H1 (cell line): Measurements from ENCODE around the gene CCNE1. TPM values are rescaled to one million over a fixed set of nuclear protein-coding genes. Genes with fewer than 3 reads are reported as not detected.

Source experiments
- CTCF ChIA-PET: fragments of 300-600 bp; sonication (Branson Sonifier 250); formaldehyde crosslinking; loops from one replicate; lab custom pipeline; 2021; ENCODE audit not compliant: partially characterized antibody; lab: Charles Lee
- POLR2A ChIA-PET: fragments of 300-600 bp; sonication (Branson Sonifier 250); formaldehyde crosslinking; loops from one replicate; lab custom pipeline; 2021; ENCODE audit warnings: inconsistent platforms; ENCODE audit not compliant: partially characterized antibody; lab: Charles Lee
- DNase-seq, 2 experiments: peaks; one replicate each; pipeline versions ENCODE4 v3.0.0 to v3.0.0-alpha.2; 2010 to 2022; ENCODE audit warnings: low spot score in 2 of 2, low read depth in 1 of 2, mixed read lengths in 1 of 2
- FAIRE-seq: peaks from 2 replicates; lab custom pipeline; 2011; peaks lifted over from hg19 to GRCh38; lab: Jason Lieb, UNC
- H2AFZ ChIP-seq: 2 replicates; pipeline ENCODE4 v1.8.1; 2012; ENCODE audit warnings: low read length, inconsistent platforms
- H2AK5ac ChIP-seq: 2 replicates; pipeline ENCODE4 v1.6.1; 2013; ENCODE audit warnings: low read depth, low read length
- H2BK120ac ChIP-seq: replicated peaks from 2 replicates; pipeline ENCODE3; 2013; ENCODE audit warnings: low read depth, low read length, inconsistent platforms
- H2BK12ac ChIP-seq: 2 replicates; pipeline ENCODE4 v1.6.1; 2013; ENCODE audit warnings: low read depth, low read length
- H2BK15ac ChIP-seq: 2 replicates; pipeline ENCODE4 v1.6.1; 2013; ENCODE audit warnings: low read length
- H2BK20ac ChIP-seq: 2 replicates; pipeline ENCODE4 v1.6.1; 2013; ENCODE audit warnings: low read length
- H2BK5ac ChIP-seq: 2 replicates; pipeline ENCODE4 v1.6.1; 2013; ENCODE audit warnings: low read depth, low read length
- H3K14ac ChIP-seq: 2 replicates; pipeline ENCODE4 v1.6.1; 2013; ENCODE audit warnings: inconsistent platforms; ENCODE audit not compliant: insufficient read length
- H3K18ac ChIP-seq: 2 replicates; pipeline ENCODE4 v1.6.1; 2013; ENCODE audit warnings: low read length; ENCODE audit errors: extremely low read depth
- H3K23ac ChIP-seq: 2 replicates; pipeline ENCODE4 v1.6.1; 2013; ENCODE audit warnings: inconsistent platforms; ENCODE audit not compliant: insufficient read length
- H3K23me2 ChIP-seq: 2 replicates; pipeline ENCODE4 v1.6.1; 2013; ENCODE audit warnings: low read depth, low read length
- H3K27ac ChIP-seq: 2 replicates; pipeline ENCODE4 v1.6.1; 2011; ENCODE audit warnings: low read depth, low read length, inconsistent platforms
- H3K27me3 ChIP-seq, 4 experiments: replicated peaks in 1 of 4; 1 replicate in 1 of 4; 2 replicates in 3 of 4; pipeline versions ENCODE4 v1.6.1 to v1.8.1; 2011 to 2013; ENCODE audit warnings: low read length in 3 of 4, mild to moderate bottlenecking in 3 of 4, inconsistent platforms in 2 of 4, mixed read lengths in 2 of 4, moderate library complexity in 1 of 4; ENCODE audit not compliant: control insufficient read depth in 3 of 4, insufficient read depth in 3 of 4; ENCODE audit errors: extremely low read depth in 1 of 4
- H3K36me3 ChIP-seq, 4 experiments: 2 replicates each; pipeline versions ENCODE4 v1.6.1 to v1.8.1; 2011 to 2013; ENCODE audit warnings: mild to moderate bottlenecking in 4 of 4, low read length in 3 of 4, moderate library complexity in 2 of 4, control low read depth in 1 of 4, inconsistent platforms in 1 of 4; ENCODE audit not compliant: insufficient read depth in 4 of 4, control insufficient read depth in 2 of 4
- H3K4ac ChIP-seq: replicated peaks from 2 replicates; pipeline ENCODE3; 2013; ENCODE audit warnings: low read length, low read depth, mixed read lengths, inconsistent platforms; ENCODE audit not compliant: insufficient read length
- H3K4me1 ChIP-seq, 4 experiments: replicated peaks in 1 of 4; 1 replicate in 1 of 4; 2 replicates in 3 of 4; pipeline versions ENCODE4 v1.6.1 to v1.8.1; 2011 to 2013; ENCODE audit warnings: low read length in 3 of 4, inconsistent platforms in 2 of 4, mixed read lengths in 1 of 4; ENCODE audit not compliant: insufficient read depth in 4 of 4, control insufficient read depth in 3 of 4
- H3K4me2 ChIP-seq, 2 experiments: 2 replicates each; pipeline versions ENCODE4 v1.6.1 to v1.8.1; 2011 to 2013; ENCODE audit warnings: low read depth in 2 of 2, low read length in 2 of 2, control low read depth in 1 of 2, inconsistent platforms in 1 of 2, mild to moderate bottlenecking in 1 of 2; ENCODE audit not compliant: insufficient read depth in 1 of 2
- H3K4me3 ChIP-seq, 4 experiments: fragments of 200-600, 300-600 bp in 1 of 4; sonication (generic), shearing (Covaris generic), sonication (Bioruptor Twin) in 1 of 4; 2 replicates each; pipeline versions ENCODE4 v1.5.1 to v1.8.1; 2011 to 2016; ENCODE audit warnings: low read length in 4 of 4, low read depth in 3 of 4, control low read depth in 2 of 4, inconsistent platforms in 2 of 4, mild to moderate bottlenecking in 2 of 4, mixed read lengths in 1 of 4, moderate library complexity in 1 of 4; ENCODE audit not compliant: insufficient read depth in 2 of 4; ENCODE audit errors: extremely low read depth in 1 of 4
- H3K56ac ChIP-seq: replicated peaks from 2 replicates; pipeline ENCODE3; 2013; ENCODE audit warnings: low read depth, mild to moderate bottlenecking, mixed read lengths, low read length, inconsistent platforms; ENCODE audit not compliant: insufficient read length
- H3K79me1 ChIP-seq: 2 replicates; pipeline ENCODE4 v1.6.1; 2013; ENCODE audit warnings: low read depth, low read length, control low read depth
- H3K79me2 ChIP-seq, 2 experiments: 2 replicates each; pipeline versions ENCODE4 v1.6.1 to v1.8.1; 2012 to 2013; ENCODE audit warnings: low read length in 2 of 2, mild to moderate bottlenecking in 2 of 2, inconsistent platforms in 1 of 2; ENCODE audit not compliant: insufficient read depth in 2 of 2, control insufficient read depth in 1 of 2
- H3K9ac ChIP-seq, 4 experiments: replicated peaks in 1 of 4; 1 replicate in 1 of 4; 2 replicates in 3 of 4; pipeline versions ENCODE4 v1.6.1 to v1.8.1; 2011 to 2013; ENCODE audit warnings: low read depth in 3 of 4, low read length in 3 of 4, control low read depth in 2 of 4, mild to moderate bottlenecking in 2 of 4, moderate library complexity in 2 of 4, inconsistent platforms in 1 of 4; ENCODE audit errors: extremely low read depth in 1 of 4
- H3K9me3 ChIP-seq, 2 experiments: 2 replicates each; pipeline versions ENCODE4 v1.6.1 to v1.8.1; 2012 to 2013; ENCODE audit warnings: mild to moderate bottlenecking in 2 of 2, moderate library complexity in 2 of 2, control low read depth in 1 of 2, inconsistent platforms in 1 of 2, low read depth in 1 of 2, low read length in 1 of 2, mixed read lengths in 1 of 2; ENCODE audit not compliant: insufficient read depth in 2 of 2
- H4K20me1 ChIP-seq, 2 experiments: replicated peaks in 1 of 2; 2 replicates each; pipeline versions ENCODE3 to v1.8.1; 2011 to 2013; ENCODE audit warnings: inconsistent platforms in 2 of 2, low read length in 2 of 2, mild to moderate bottlenecking in 1 of 2; ENCODE audit not compliant: insufficient read depth in 2 of 2, control insufficient read depth in 1 of 2
- H4K5ac ChIP-seq: 2 replicates; pipeline ENCODE4 v1.6.1; 2013; ENCODE audit warnings: low read length, low read depth, mixed read lengths, inconsistent platforms; ENCODE audit not compliant: insufficient read length
- H4K8ac ChIP-seq: 2 replicates; pipeline ENCODE4 v1.8.0; 2013; ENCODE audit warnings: mild to moderate bottlenecking, moderate library complexity, low read length, inconsistent platforms; ENCODE audit not compliant: insufficient read depth; ENCODE audit errors: extremely low read depth
- H4K91ac ChIP-seq: replicated peaks from 2 replicates; pipeline ENCODE3; 2013; ENCODE audit warnings: low read length, mixed read lengths, inconsistent platforms; ENCODE audit not compliant: insufficient read length
- ASH2L ChIP-seq: fragments of 200-600, 300-600 bp; sonication (generic); IDR thresholded peaks from one replicate; pipeline ENCODE4 v1.7.1; 2017; ENCODE audit warnings: low read length
- BCL11A ChIP-seq, 2 experiments: IDR thresholded peaks; one replicate each; pipeline ENCODE4 v1.6.1; 2011; ENCODE audit warnings: low read depth in 2 of 2, low read length in 2 of 2, mild to moderate bottlenecking in 2 of 2
- EZH2 ChIP-seq: fragments of 200-600 bp; sonication (generic); IDR thresholded peaks from 2 replicates; pipeline ENCODE4 v1.7.1; 2012; ENCODE audit warnings: low read depth, mild to moderate bottlenecking, moderate library complexity, low read length, inconsistent platforms; ENCODE audit not compliant: severe bottlenecking
- KDM1A ChIP-seq: fragments of 200-600, 300-600 bp; sonication (generic); IDR thresholded peaks from 2 replicates; pipeline ENCODE4 v1.7.1; 2016; ENCODE audit warnings: mild to moderate bottlenecking, low read length, borderline replicate concordance
- KDM4A ChIP-seq: IDR thresholded peaks from one replicate; pipeline ENCODE4 v1.7.1; 2012; ENCODE audit warnings: low read depth, mild to moderate bottlenecking, moderate library complexity, low read length, inconsistent platforms; ENCODE audit not compliant: severe bottlenecking
- RAD21 ChIP-seq, 2 experiments: IDR thresholded peaks in 1 of 2; conservative IDR thresholded peaks in 1 of 2; 2 replicates each; pipeline ENCODE4 v1.6.1; 2011; ENCODE audit warnings: low read depth in 2 of 2, low read length in 2 of 2, improper control_type of control experiment in 1 of 2, inconsistent platforms in 1 of 2, mild to moderate bottlenecking in 1 of 2, moderate library complexity in 1 of 2
- SIN3A ChIP-seq, 2 experiments: IDR thresholded peaks in 1 of 2; conservative IDR thresholded peaks in 1 of 2; 2 replicates each; pipeline ENCODE4 v1.6.1; 2011 to 2012; ENCODE audit warnings: low read length in 2 of 2, improper control_type of control experiment in 1 of 2, low read depth in 1 of 2, mild to moderate bottlenecking in 1 of 2
- TAF1 ChIP-seq: IDR thresholded peaks from 2 replicates; pipeline ENCODE4 v1.6.1; 2011; ENCODE audit warnings: mild to moderate bottlenecking, low read depth, low read length
- ZNF274 ChIP-seq: IDR thresholded peaks from 2 replicates; pipeline ENCODE4 v1.7.0; 2012; ENCODE audit warnings: low read length, borderline replicate concordance; ENCODE audit errors: extremely low read depth
- WGBS, 2 experiments: shearing (Covaris generic) in 1 of 2; methylation state at CpG; one replicate each; pipeline versions ENCODE4 v1.1.6 to v1.1.7; 2013 to 2015; ENCODE audit warnings: low lambda C conversion rate in 2 of 2, mixed read lengths in 2 of 2, inconsistent platforms in 1 of 2, low coverage in 1 of 2, missing lambda C conversion rate in 1 of 2; ENCODE audit not compliant: insufficient replicate concordance in 2 of 2, insufficient coverage in 1 of 2, insufficient read length in 1 of 2; ENCODE audit errors: extremely low coverage in 1 of 2, missing lambda C conversion rate in 1 of 2; 5-methylcytosine and 5-hydroxymethylcytosine counted together
- polyA plus RNA-seq, 7 experiments: library from polyadenylated mRNA; depleted of rRNA in 3 of 7; stranded (reverse) in 5 of 7; unstranded in 2 of 7; fragments of >200 nt in 5 of 7; fragments of 200-250 nt in 2 of 7; gene quantifications; 1 replicate in 5 of 7; 2 replicates in 1 of 7; 4 replicates in 1 of 7; pipeline versions ENCODE4 v1.2.1 to v1.2.3, GENCODE V29; 2011 to 2013; ENCODE audit warnings: missing spikeins in 2 of 7, mixed read lengths in 2 of 7
- total RNA-seq: library from RNA; stranded (reverse); fragmentation: NEBNext Ultra II Directional; extraction: Animal tissue kit (Norgen Biotek cat#: 25700); gene quantifications from 2 replicates; pipeline ENCODE4 v1.2.1, GENCODE V29; 2021
- TF ChIP-seq, protein P1 (sequence below): IDR thresholded peaks from 2 replicates; pipeline ENCODE4 v1.6.1; 2012; ENCODE audit warnings: inconsistent platforms

CCNE1 gene
- total and polyA plus RNA-seq, 2 of the 8 experiments (the other 6 are each of a cell fraction or from before 2014, with no cell fraction given) = 43.2 to 44.6 TPM

DNA sequence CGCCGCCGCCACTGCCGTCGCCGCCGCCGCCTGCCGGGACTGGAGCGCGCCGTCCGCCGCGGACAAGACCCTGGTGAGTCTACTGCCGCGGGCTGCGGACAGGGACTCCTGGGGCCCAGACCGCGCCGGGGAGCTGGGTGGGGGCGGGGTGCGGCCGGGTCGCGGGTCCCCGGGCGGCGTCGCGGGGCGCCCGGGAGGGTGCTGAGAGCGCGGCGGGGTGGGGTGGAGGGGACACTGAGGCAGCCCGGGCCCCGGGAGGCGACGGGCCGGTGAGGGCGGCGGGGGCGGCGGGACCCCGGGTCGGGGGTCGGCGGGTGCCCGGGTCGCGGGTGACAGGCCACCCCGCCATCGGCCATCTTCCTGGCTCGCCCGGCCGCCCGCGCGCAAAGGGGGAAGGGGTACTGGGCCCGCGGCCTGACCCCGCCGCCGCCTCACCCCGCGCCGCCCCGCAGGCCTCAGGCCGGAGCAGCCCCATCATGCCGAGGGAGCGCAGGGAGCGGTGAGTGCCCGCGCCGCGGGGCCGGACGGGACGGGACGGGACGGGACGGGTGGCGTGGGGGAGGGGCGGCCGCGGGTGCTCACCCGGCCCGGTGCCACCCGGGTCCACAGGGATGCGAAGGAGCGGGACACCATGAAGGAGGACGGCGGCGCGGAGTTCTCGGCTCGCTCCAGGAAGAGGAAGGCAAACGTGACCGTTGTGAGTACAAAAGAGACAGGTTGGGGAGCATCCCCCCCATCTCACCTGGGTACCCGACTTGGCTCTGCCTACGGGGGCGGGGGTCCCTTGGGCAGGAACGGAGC is 489 bp downstream of the CCNE1 start:
- ChIA-PET CTCF (interaction anchor here (1.2 to 3.7 kb wide), 3 partner anchors 31 to 60 kb away, joined by 3 to 11 read pairs (median 6); no protein-coding TSS in a partner anchor), POLR2A (no interaction called here)
- H3K4ac ChIP-seq = no peak overlapping the region
- FAIRE-seq = no peak
- H2AK5ac ChIP-seq = no peak overlapping the region
- no peak overlapping the region for H4K8ac ChIP-seq
- no peak overlapping the region for H3K18ac ChIP-seq
- H3K9me3 ChIP-seq = no peaks in the 10 kb centered on the region
- H3K9ac ChIP-seq = peak overlapping the region in 1 of 4 experiments; percentile 76; a peak in 2 of 7 replicates
- peaks cover 0 to 6% (median 2%) of the 10 kb centered on the region in 4 experiments; a peak in 1 of 7 replicates for H3K27me3 ChIP-seq
- no peak overlapping the region for H3K23ac ChIP-seq
- 15% methylated on average over 8 of the region's 104 CpGs; no CpG with 5 or more reads in 1 of the 2 experiments for WGBS, 2 experiments
- H2BK120ac ChIP-seq = no peak overlapping the region
- peaks cover 0 to 6% (median 2%) of the 10 kb centered on the region in 4 experiments; a peak in 3 of 7 replicates for H3K4me1 ChIP-seq
- no peaks in the 10 kb centered on the region; the same call in 1 of the 2 replicates for H3K23me2 ChIP-seq
- no peaks in the 10 kb centered on the region for H3K79me1 ChIP-seq
- H3K4me3 ChIP-seq = peak overlapping the region; percentile 33 to 81 (median 44)
- H4K91ac ChIP-seq = no peak overlapping the region
- peaks cover 0 to 22% (median 3%) of the 10 kb centered on the region in 4 experiments; a peak in 6 of 8 replicates for H3K36me3 ChIP-seq
- no peak overlapping the region for H3K27ac ChIP-seq
- no peaks in the 10 kb centered on the region for H4K20me1 ChIP-seq
- no peak overlapping the region for H2AFZ ChIP-seq
- no peak overlapping the region for H2BK5ac ChIP-seq
- peak in 1 of 2 experiments; percentile 55 for DNase-seq
- no peak overlapping the region for H2BK12ac ChIP-seq
- no peak overlapping the region for H4K5ac ChIP-seq
- no peak overlapping the region for H3K56ac ChIP-seq
- no peak overlapping the region for H2BK20ac ChIP-seq
- peak overlapping the region; percentile 36 to 82; a peak in 3 of 4 replicates for H3K4me2 ChIP-seq
- no peak overlapping the region for H2BK15ac ChIP-seq
- H3K79me2 ChIP-seq = no peaks in the 10 kb centered on the region
- H3K14ac ChIP-seq = no peak overlapping the region
- TF ChIP-seq ZNF274 = no peak
- no peak for TF ChIP-seq ASH2L
- TF ChIP-seq BCL11A (IDR thresholded peaks at IDR 0.05; ENCODE audit: low read depth in 2 of 2, low read length in 2 of 2) = no peak
- no peak for TF ChIP-seq RAD21 (IDR thresholded peaks at IDR 0.05 in 1 of 2, conservative IDR thresholded peaks at IDR 0.05 in 1 of 2; ENCODE audit: low read depth in 2 of 2, low read length in 2 of 2)
- TF ChIP-seq, protein P1, sequence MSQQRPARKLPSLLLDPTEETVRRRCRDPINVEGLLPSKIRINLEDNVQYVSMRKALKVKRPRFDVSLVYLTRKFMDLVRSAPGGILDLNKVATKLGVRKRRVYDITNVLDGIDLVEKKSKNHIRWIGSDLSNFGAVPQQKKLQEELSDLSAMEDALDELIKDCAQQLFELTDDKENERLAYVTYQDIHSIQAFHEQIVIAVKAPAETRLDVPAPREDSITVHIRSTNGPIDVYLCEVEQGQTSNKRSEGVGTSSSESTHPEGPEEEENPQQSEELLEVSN = no peak
- no peak for TF ChIP-seq EZH2
- no peak for TF ChIP-seq KDM1A
- no peak for TF ChIP-seq SIN3A (conservative IDR thresholded peaks at IDR 0.05 in 1 of 2, IDR thresholded peaks at IDR 0.05 in 1 of 2; ENCODE audit: low read depth in 1 of 2, low read length in 2 of 2)
- TF ChIP-seq KDM4A = peak; percentile 34
- 0 out of 2 replicates have a peak, but pooled peaks have one; percentile 20 for TF ChIP-seq TAF1
